GM23338 (cell line): Measurements from ENCODE around the gene BCL11B. TPM values are rescaled to one million over a fixed set of nuclear protein-coding genes. Genes with fewer than 3 reads are reported as not detected.

Experiments used
- ATAC-seq: fragments of 200-7000 bp; cut with Tn5 transposase; 3 replicates; pipeline ENCODE4 v1.9.1; 2020
- DNase-seq: peaks from one replicate; pipeline ENCODE4 v3.0.0-alpha.2; 2015; ENCODE audit warnings: low spot score
- H2AFZ ChIP-seq: fragments of 200-600 bp; sonication (generic); 2 replicates; pipeline ENCODE4 v1.8.0; 2016; ENCODE audit warnings: antibody characterized with exemption, mild to moderate bottlenecking, moderate library complexity
- H3F3A ChIP-seq: fragments of 200-600 bp; sonication (generic); replicated peaks from 2 replicates; pipeline ENCODE4 v1.8.0; 2017; ENCODE audit warnings: antibody characterized with exemption, mixed run types, low read depth
- H3K27ac ChIP-seq: fragments of 200-600 bp; sonication (generic); 2 replicates; pipeline ENCODE4 v1.6.1; 2016; ENCODE audit warnings: low read depth
- H3K27me3 ChIP-seq: fragments of 200-600 bp; sonication (generic); 2 replicates; pipeline ENCODE4 v1.8.0; 2016; ENCODE audit warnings: mild to moderate bottlenecking, mixed run types, moderate library complexity; ENCODE audit not compliant: insufficient read depth
- H3K36me3 ChIP-seq: fragments of 200-600 bp; sonication (generic); 2 replicates; pipeline ENCODE4 v1.8.0; 2016; ENCODE audit warnings: mild to moderate bottlenecking; ENCODE audit not compliant: insufficient read depth
- H3K4me1 ChIP-seq: fragments of 200-600 bp; sonication (generic); 2 replicates; pipeline ENCODE4 v1.8.0; 2016; ENCODE audit warnings: mild to moderate bottlenecking, moderate library complexity; ENCODE audit not compliant: insufficient read depth
- H3K4me2 ChIP-seq: fragments of 200-600 bp; sonication (generic); 2 replicates; pipeline ENCODE4 v1.7.1; 2017; ENCODE audit warnings: mixed run types
- H3K4me3 ChIP-seq: fragments of 200-600 bp; sonication (generic); 2 replicates; pipeline ENCODE4 v1.6.1; 2016; ENCODE audit warnings: mixed run types
- H3K79me2 ChIP-seq: fragments of 200-600 bp; sonication (generic); replicated peaks from 2 replicates; pipeline ENCODE4 v1.8.0; 2017; ENCODE audit warnings: mild to moderate bottlenecking; ENCODE audit not compliant: insufficient read depth
- H3K9me2 ChIP-seq: fragments of 200-600 bp; sonication (generic); 2 replicates; pipeline ENCODE4 v1.8.0; 2017; ENCODE audit not compliant: insufficient read depth
- H4K20me1 ChIP-seq: fragments of 200-600 bp; sonication (generic); replicated peaks from 2 replicates; pipeline ENCODE4 v1.8.0; 2017; ENCODE audit warnings: mild to moderate bottlenecking; ENCODE audit not compliant: insufficient read depth
- H3K27ac Mint-ChIP-seq: 2 replicates; pipeline ENCODE4 v1.8.0; 2020; ENCODE audit warnings: inconsistent platforms, mild to moderate bottlenecking, moderate library complexity, mixed read lengths
- H3K27me3 Mint-ChIP-seq: 3 replicates; pipeline ENCODE4 v1.8.0; 2022; ENCODE audit warnings: low read depth, mild to moderate bottlenecking, moderate library complexity, mixed read lengths, inconsistent platforms; ENCODE audit not compliant: insufficient read depth, poor library complexity
- H3K36me3 Mint-ChIP-seq: 3 replicates; pipeline ENCODE4 v1.8.0; 2021; ENCODE audit warnings: low read depth, mild to moderate bottlenecking, inconsistent platforms, moderate library complexity, mixed read lengths
- H3K4me1 Mint-ChIP-seq: 3 replicates; pipeline ENCODE4 v1.8.0; 2020; ENCODE audit warnings: mild to moderate bottlenecking, inconsistent platforms, mixed read lengths
- H3K4me3 Mint-ChIP-seq: 3 replicates; pipeline ENCODE4 v1.8.0; 2021; ENCODE audit warnings: moderate library complexity, mild to moderate bottlenecking, inconsistent platforms, mixed read lengths
- H3K9me3 Mint-ChIP-seq: 3 replicates; pipeline ENCODE4 v1.8.0; 2020; ENCODE audit warnings: moderate library complexity, mild to moderate bottlenecking, inconsistent platforms, mixed read lengths
- CREB1 ChIP-seq: fragments of 250-450 bp; sonication (Bioruptor Pico); IDR thresholded peaks from 2 replicates; pipeline ENCODE4 v1.5.0; 2020; ENCODE audit warnings: low read depth, mild to moderate bottlenecking, moderate library complexity
- ETS1 ChIP-seq: IDR thresholded peaks from 2 replicates; pipeline ENCODE4 v1.6.1; 2016; ENCODE audit warnings: antibody characterized with exemption
- EZH2 ChIP-seq: fragments of 200-600 bp; sonication (generic); IDR thresholded peaks from one replicate; pipeline ENCODE4 v1.8.0; 2017; ENCODE audit warnings: antibody characterized with exemption, mild to moderate bottlenecking, low read depth; ENCODE audit not compliant: unreplicated experiment
- EZH2phosphoT487 ChIP-seq: fragments of 200-600 bp; sonication (generic); IDR thresholded peaks from one replicate; pipeline ENCODE4 v1.8.1; 2018; ENCODE audit warnings: antibody characterized with exemption; ENCODE audit not compliant: unreplicated experiment
- REST ChIP-seq: IDR thresholded peaks from one replicate; pipeline ENCODE4 v1.6.1; 2018; ENCODE audit warnings: antibody characterized with exemption; ENCODE audit not compliant: unreplicated experiment
- ZNF114 ChIP-seq: fragments of 250-450 bp; sonication (Bioruptor Pico); IDR thresholded peaks from 2 replicates; pipeline ENCODE4 v1.5.0; 2020; ENCODE audit warnings: mild to moderate bottlenecking, moderate library complexity
- ZNF331 ChIP-seq: fragments of 250-450 bp; sonication (Bioruptor Pico); IDR thresholded peaks from 2 replicates; pipeline ENCODE4 v1.5.0; 2020; ENCODE audit warnings: low read depth, mild to moderate bottlenecking, moderate library complexity
- ZNF462 ChIP-seq: fragments of 250-450 bp; sonication (Bioruptor Pico); IDR thresholded peaks from 2 replicates; pipeline ENCODE4 v1.5.0; 2020; ENCODE audit warnings: mild to moderate bottlenecking, moderate library complexity
- polyA plus RNA-seq: library from polyadenylated mRNA; unstranded; fragments of >200 nt; fragmentation: Nextera tagmentation; extraction: Ambion mirVana; gene quantifications from 2 replicates; pipeline ENCODE4 v1.2.1, GENCODE V29; 2016
- total RNA-seq: library from RNA; depleted of rRNA; stranded (reverse); fragments of >200 nt; shearing (Covaris generic); gene quantifications from 2 replicates; pipeline ENCODE4 v1.2.3, GENCODE V29; 2014

Gene BCL11B
- total and polyA plus RNA-seq, 2 experiments from 2014 or later: 2.4 to 6.7 TPM

GRCh38 chr14:99309220-99309766 lies 37.3 kb upstream of the BCL11B start:
- Mint-ChIP-seq H3K27me3 (peaks cover 4% of the 10 kb centered on the region), H3K9me3 (peaks cover 30% of the 10 kb centered on the region), H3K4me3 (no peak overlapping the region), H3K27ac (no peak overlapping the region), H3K4me1 (peaks cover 8% of the 10 kb centered on the region; the same call in 2 of the 3 replicates), H3K36me3 (peaks cover 25% of the 10 kb centered on the region)
- Histone ChIP-seq H3K36me3 (no peaks in the 10 kb centered on the region), H3K27me3 (no peaks in the 10 kb centered on the region), H4K20me1 (no peaks in the 10 kb centered on the region), H3K9me2 (no peaks in the 10 kb centered on the region), H3K4me1 (no peaks in the 10 kb centered on the region), H3K27ac (no peak overlapping the region), H2AFZ (no peak overlapping the region), H3K4me3 (no peak overlapping the region), H3F3A (no peaks in the 10 kb centered on the region), H3K4me2 (no peak overlapping the region), H3K79me2 (no peaks in the 10 kb centered on the region)
- ATAC-seq (no peak), DNase-seq (no peak)
- TF ChIP-seq EZH2phosphoT487 (no peak), REST (no peak), ZNF114 (no peak), ETS1 (no peak), CREB1 (CRISPR knock-in tag) (no peak), ZNF331 (no peak), ZNF462 (no peak), EZH2 (no peak)
